TTC549 (cell line): ENCODE data around the gene TMEM97.
"Not testable (repeated sequence)": the region's sequence is repeated elsewhere in the genome, so short reads cannot be mapped to it uniquely, and the experiment has no call there.

ENCODE experiments used
- FAIRE-seq: peaks from 2 replicates; lab custom pipeline; 2012; peaks lifted over from hg19 to GRCh38; lab: Jason Lieb, UNC

Gene TMEM97

GRCh38 chr17:28338056-28338768 is 19.2 kb downstream of the TMEM97 start:
- FAIRE-seq = no peak

- not testable (repeated sequence) for FAIRE-seq
These were observed 19.8 kb downstream of the TMEM97 start for GRCh38 chr17:28338769-28339212.

GRCh38 chr17:28339431-28339830 is 20.4 kb downstream of the TMEM97 start:
- no peak for FAIRE-seq

GRCh38 chr17:28340374-28340773 is 21.4 kb downstream of the TMEM97 start:
- no peak for FAIRE-seq

GRCh38 chr17:28341516-28341915 is 22.5 kb downstream of the TMEM97 start:
- FAIRE-seq = no peak

- FAIRE-seq = no peak
These were observed 23.3 kb downstream of the TMEM97 start for GRCh38 chr17:28342313-28342712.

GRCh38 chr17:28343491-28343932 is 24.5 kb downstream of the TMEM97 start:
- FAIRE-seq = no peak

GRCh38 chr17:28344011-28344410 is 25.0 kb downstream of the TMEM97 start:
- FAIRE-seq = no peak

- FAIRE-seq = no peak
These were observed 25.5 kb downstream of the TMEM97 start for GRCh38 chr17:28344435-28344901.

- no peak for FAIRE-seq
These were observed 26.6 kb downstream of the TMEM97 start for GRCh38 chr17:28345419-28346198.

- FAIRE-seq = no peak
These were observed 27.2 kb downstream of the TMEM97 start for GRCh38 chr17:28346199-28346580.

- no peak for FAIRE-seq
These were observed 27.8 kb downstream of the TMEM97 start for GRCh38 chr17:28346746-28347246.

- FAIRE-seq = no peak
These were observed 28.4 kb downstream of the TMEM97 start for GRCh38 chr17:28347261-28347891.

- FAIRE-seq = no peak
These were observed 30.0 kb downstream of the TMEM97 start for GRCh38 chr17:28348979-28349378.

- FAIRE-seq = no peak
These were observed 31.3 kb downstream of the TMEM97 start for GRCh38 chr17:28350271-28350670.

GRCh38 chr17:28357061-28357900 is 38.3 kb downstream of the TMEM97 start, which contains the start of gene POLDIP2:
POLDIP2 (minus strand) TSS chr17:28357527; CDS start chr17:28357448, 79 bp downstream.
- no peak for FAIRE-seq

- FAIRE-seq = no peak
These were observed 38.8 kb downstream of the TMEM97 start for GRCh38 chr17:28357901-28358197.

- FAIRE-seq = no peak
These were observed 44.2 kb downstream of the TMEM97 start for GRCh38 chr17:28363186-28363585.

GRCh38 chr17:28363776-28364650 is 45.0 kb downstream of the TMEM97 start:
- FAIRE-seq = no peak

- FAIRE-seq = no peak
These were observed 45.8 kb downstream of the TMEM97 start, which contains the start of gene SEBOX for GRCh38 chr17:28364665-28365363. SEBOX (minus strand) TSS chr17:28365199; CDS start chr17:28365151, 48 bp downstream.
